ENCODE data around the gene MRAP. TPM values are rescaled to one million over a fixed set of nuclear protein-coding genes. Genes with fewer than 3 reads are reported as not detected.

The MRAP gene
- total and polyA plus RNA-seq, 9 of the 15 experiments (the other 6 are each of a cell fraction or from before 2014, with no cell fraction given): 0.63 to 2.3 TPM; not detected in 7

DNA sequence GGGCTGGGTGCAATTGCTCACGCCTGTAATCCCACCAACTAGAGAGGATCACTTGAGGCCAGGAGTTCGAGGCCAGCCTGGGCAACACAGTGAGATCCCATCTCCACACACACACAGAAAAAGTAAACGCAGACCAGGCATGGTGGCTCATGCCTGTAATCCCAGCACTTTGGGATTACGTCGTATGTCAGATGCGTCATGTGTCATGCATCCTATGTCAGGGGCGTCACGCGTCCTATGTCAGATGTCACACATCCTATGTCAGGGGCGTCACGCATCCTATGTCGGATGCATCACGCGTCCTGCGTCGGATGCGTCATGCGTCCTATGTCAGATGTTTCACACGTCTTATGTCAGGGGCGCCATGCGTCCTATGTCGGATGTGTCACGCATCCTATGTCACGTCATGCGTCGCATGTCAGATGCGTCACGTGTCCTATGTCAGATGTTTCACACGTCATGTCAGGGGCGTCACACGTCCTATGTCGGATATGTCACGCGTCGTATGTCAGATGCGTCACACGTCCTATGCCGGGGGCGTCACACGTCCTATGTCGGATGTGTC lies 1.5 kb downstream of the MRAP start (continued):
- TF ChIP-seq, protein P1, sequence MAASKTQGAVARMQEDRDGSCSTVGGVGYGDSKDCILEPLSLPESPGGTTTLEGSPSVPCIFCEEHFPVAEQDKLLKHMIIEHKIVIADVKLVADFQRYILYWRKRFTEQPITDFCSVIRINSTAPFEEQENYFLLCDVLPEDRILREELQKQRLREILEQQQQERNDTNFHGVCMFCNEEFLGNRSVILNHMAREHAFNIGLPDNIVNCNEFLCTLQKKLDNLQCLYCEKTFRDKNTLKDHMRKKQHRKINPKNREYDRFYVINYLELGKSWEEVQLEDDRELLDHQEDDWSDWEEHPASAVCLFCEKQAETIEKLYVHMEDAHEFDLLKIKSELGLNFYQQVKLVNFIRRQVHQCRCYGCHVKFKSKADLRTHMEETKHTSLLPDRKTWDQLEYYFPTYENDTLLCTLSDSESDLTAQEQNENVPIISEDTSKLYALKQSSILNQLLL (CRISPR knock-in tag; IDR thresholded peaks at IDR 0.05; ENCODE audit: borderline replicate concordance): peak; percentile 91
- TF ChIP-seq ZNF644 (tag; IDR thresholded peaks at IDR 0.05; ENCODE audit: low read depth) (no peak), DPF2 (IDR thresholded peaks at IDR 0.05) (no peak), ZNF707 (CRISPR knock-in tag; conservative IDR thresholded peaks at IDR 0.05) (peak; percentile 61), CBFB (CRISPR knock-in tag; IDR thresholded peaks at IDR 0.05) (0 out of 2 replicates have a peak, but pooled peaks have one; percentile 56), ZNF507 (tag; conservative IDR thresholded peaks at IDR 0.05) (no peak), POU5F1 (IDR thresholded peaks at IDR 0.05; ENCODE audit: borderline replicate concordance, low read depth, low read length, partially characterized antibody) (no peak), LEF1 (IDR thresholded peaks at IDR 0.05) (peak; percentile 79; the same call in 1 of the 2 replicates), NFIX (CRISPR knock-in tag; IDR thresholded peaks at IDR 0.05; ENCODE audit: low read depth) (0 out of 2 replicates have a peak, but pooled peaks have one; percentile 4), L3MBTL2 (IDR thresholded peaks at IDR 0.05) (no peak), HSF4 (CRISPR knock-in tag; IDR thresholded peaks at IDR 0.05; ENCODE audit: borderline replicate concordance) (no peak), GTF2E2 (tag; IDR thresholded peaks at IDR 0.05) (no peak), JUND (IDR thresholded peaks at IDR 0.05; ENCODE audit: borderline replicate concordance, low read depth, low read length) (no peak), JUND (tag; IDR thresholded peaks at IDR 0.05; ENCODE audit: borderline replicate concordance, low read depth, low read length) (no peak), BRCA1 (IDR thresholded peaks at IDR 0.05) (no peak), BRCA1 (CRISPR knock-in tag; IDR thresholded peaks at IDR 0.05) (peak; percentile 88; the same call in 1 of the 2 replicates), GATAD2B (IDR thresholded peaks at IDR 0.05; ENCODE audit: borderline replicate concordance) (no peak)
- TF ChIP-seq, protein P2, sequence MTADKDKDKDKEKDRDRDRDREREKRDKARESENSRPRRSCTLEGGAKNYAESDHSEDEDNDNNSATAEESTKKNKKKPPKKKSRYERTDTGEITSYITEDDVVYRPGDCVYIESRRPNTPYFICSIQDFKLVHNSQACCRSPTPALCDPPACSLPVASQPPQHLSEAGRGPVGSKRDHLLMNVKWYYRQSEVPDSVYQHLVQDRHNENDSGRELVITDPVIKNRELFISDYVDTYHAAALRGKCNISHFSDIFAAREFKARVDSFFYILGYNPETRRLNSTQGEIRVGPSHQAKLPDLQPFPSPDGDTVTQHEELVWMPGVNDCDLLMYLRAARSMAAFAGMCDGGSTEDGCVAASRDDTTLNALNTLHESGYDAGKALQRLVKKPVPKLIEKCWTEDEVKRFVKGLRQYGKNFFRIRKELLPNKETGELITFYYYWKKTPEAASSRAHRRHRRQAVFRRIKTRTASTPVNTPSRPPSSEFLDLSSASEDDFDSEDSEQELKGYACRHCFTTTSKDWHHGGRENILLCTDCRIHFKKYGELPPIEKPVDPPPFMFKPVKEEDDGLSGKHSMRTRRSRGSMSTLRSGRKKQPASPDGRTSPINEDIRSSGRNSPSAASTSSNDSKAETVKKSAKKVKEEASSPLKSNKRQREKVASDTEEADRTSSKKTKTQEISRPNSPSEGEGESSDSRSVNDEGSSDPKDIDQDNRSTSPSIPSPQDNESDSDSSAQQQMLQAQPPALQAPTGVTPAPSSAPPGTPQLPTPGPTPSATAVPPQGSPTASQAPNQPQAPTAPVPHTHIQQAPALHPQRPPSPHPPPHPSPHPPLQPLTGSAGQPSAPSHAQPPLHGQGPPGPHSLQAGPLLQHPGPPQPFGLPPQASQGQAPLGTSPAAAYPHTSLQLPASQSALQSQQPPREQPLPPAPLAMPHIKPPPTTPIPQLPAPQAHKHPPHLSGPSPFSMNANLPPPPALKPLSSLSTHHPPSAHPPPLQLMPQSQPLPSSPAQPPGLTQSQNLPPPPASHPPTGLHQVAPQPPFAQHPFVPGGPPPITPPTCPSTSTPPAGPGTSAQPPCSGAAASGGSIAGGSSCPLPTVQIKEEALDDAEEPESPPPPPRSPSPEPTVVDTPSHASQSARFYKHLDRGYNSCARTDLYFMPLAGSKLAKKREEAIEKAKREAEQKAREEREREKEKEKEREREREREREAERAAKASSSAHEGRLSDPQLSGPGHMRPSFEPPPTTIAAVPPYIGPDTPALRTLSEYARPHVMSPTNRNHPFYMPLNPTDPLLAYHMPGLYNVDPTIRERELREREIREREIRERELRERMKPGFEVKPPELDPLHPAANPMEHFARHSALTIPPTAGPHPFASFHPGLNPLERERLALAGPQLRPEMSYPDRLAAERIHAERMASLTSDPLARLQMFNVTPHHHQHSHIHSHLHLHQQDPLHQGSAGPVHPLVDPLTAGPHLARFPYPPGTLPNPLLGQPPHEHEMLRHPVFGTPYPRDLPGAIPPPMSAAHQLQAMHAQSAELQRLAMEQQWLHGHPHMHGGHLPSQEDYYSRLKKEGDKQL (CRISPR knock-in tag; IDR thresholded peaks at IDR 0.05; ENCODE audit: borderline replicate concordance): no peak
- TF ChIP-seq, protein P3, sequence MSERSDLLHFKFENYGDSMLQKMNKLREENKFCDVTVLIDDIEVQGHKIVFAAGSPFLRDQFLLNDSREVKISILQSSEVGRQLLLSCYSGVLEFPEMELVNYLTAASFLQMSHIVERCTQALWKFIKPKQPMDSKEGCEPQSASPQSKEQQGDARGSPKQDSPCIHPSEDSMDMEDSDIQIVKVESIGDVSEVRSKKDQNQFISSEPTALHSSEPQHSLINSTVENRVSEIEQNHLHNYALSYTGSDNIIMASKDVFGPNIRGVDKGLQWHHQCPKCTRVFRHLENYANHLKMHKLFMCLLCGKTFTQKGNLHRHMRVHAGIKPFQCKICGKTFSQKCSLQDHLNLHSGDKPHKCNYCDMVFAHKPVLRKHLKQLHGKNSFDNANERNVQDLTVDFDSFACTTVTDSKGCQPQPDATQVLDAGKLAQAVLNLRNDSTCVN (CRISPR knock-in tag; IDR thresholded peaks at IDR 0.05): no peak
- TF ChIP-seq, protein P4, sequence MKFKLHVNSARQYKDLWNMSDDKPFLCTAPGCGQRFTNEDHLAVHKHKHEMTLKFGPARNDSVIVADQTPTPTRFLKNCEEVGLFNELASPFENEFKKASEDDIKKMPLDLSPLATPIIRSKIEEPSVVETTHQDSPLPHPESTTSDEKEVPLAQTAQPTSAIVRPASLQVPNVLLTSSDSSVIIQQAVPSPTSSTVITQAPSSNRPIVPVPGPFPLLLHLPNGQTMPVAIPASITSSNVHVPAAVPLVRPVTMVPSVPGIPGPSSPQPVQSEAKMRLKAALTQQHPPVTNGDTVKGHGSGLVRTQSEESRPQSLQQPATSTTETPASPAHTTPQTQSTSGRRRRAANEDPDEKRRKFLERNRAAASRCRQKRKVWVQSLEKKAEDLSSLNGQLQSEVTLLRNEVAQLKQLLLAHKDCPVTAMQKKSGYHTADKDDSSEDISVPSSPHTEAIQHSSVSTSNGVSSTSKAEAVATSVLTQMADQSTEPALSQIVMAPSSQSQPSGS (CRISPR knock-in tag; IDR thresholded peaks at IDR 0.05): 0 out of 2 replicates have a peak, but pooled peaks have one; percentile 44

All from K562 (cell line).